ENCODE results near the gene PCSK4.

GRCh38 chr19:1437609-1438008, 52.5 kb downstream of the PCSK4 start:
- no peak for TF ChIP-seq CTCF (IDR thresholded peaks at IDR 0.05 in 2 of 3, conservative IDR thresholded peaks at IDR 0.05 in 1 of 3; ENCODE audit: control insufficient read depth in 2 of 3, extremely low read depth in 1 of 3, insufficient read depth in 1 of 3, low read depth in 3 of 3, low read length in 3 of 3)
- no peak for TF ChIP-seq IKZF1 (conservative IDR thresholded peaks at IDR 0.05)

Measured in GM12878 (cell line).